Measurements from ENCODE around the gene ARL10.

Gene ARL10

GRCh38 chr5:176386491-176386890 lies 21.2 kb downstream of the ARL10 start:
- no peak for DNase-seq (ENCODE audit: low spot score)
- ChIA-PET POLR2A (ENCODE audit: low non-redundant PET) (interaction anchor here (0.6 kb wide), 1 partner anchor 151 kb away, joined by 4 read pairs; the partner anchor contains the start of gene RNF44), CTCF (no interaction called here)
- H3K27ac ChIP-seq, result no peak overlapping the region
- no peak for TF ChIP-seq CTCF (conservative IDR thresholded peaks at IDR 0.05; ENCODE audit: low read depth)

- ChIA-PET POLR2A (ENCODE audit: low non-redundant PET) (no interaction called here), CTCF (interaction anchor here (0.5 kb wide), 1 partner anchor 599 kb away, joined by 4 read pairs; no protein-coding TSS in a partner anchor)
- no peak for TF ChIP-seq CTCF (conservative IDR thresholded peaks at IDR 0.05; ENCODE audit: low read depth)
- H3K27ac ChIP-seq, result peak overlapping the region; percentile 99; the same call in 1 of the 2 replicates
- DNase-seq (ENCODE audit: low spot score), result no peak
These were observed 22.2 kb downstream of the ARL10 start for GRCh38 chr5:176387384-176387925.

GRCh38 chr5:176388003-176388443 lies 22.7 kb downstream of the ARL10 start:
- ChIA-PET POLR2A (ENCODE audit: low non-redundant PET) (interaction anchor here (1.8 kb wide), 1 partner anchor 18 kb away, joined by 4 read pairs; no protein-coding TSS in a partner anchor), CTCF (interaction anchor here (0.6 to 0.7 kb wide), 3 partner anchors 22 to 923 kb away, joined by 3 read pairs; no protein-coding TSS in a partner anchor)

GRCh38 chr5:176388444-176389134 lies 23.3 kb downstream of the ARL10 start, which contains the start of the genes HIGD2A and NOP16:
HIGD2A (plus strand) TSS chr5:176388751; CDS start chr5:176388820, 69 bp downstream.
NOP16 (minus strand) TSS chr5:176388598; CDS start chr5:176388539, 59 bp downstream.
- CTCF ChIA-PET, result interaction anchor here (0.6 to 1.1 kb wide), 5 partner anchors 22 to 924 kb away, joined by 3 read pairs; partner anchors contain the start of gene CLTB
- POLR2A ChIA-PET (ENCODE audit: low non-redundant PET), result interaction anchor here (1.8 kb wide), 1 partner anchor 18 kb away, joined by 4 read pairs; no protein-coding TSS in a partner anchor
- TF ChIP-seq CTCF (conservative IDR thresholded peaks at IDR 0.05; ENCODE audit: low read depth), result no peak
- peak; percentile 99 for DNase-seq (ENCODE audit: low spot score)
- peak within 1 kb of the TSS; percentile 99 for H3K27ac ChIP-seq

More at GRCh38 chr5:176388003-176388443, 22.7 kb downstream of the ARL10 start:
- peak overlapping the region; percentile 99 for H3K27ac ChIP-seq
- peak; percentile 50 for DNase-seq (ENCODE audit: low spot score)
- TF ChIP-seq CTCF (conservative IDR thresholded peaks at IDR 0.05; ENCODE audit: low read depth), result no peak

GRCh38 chr5:176389135-176390123 lies 24.1 kb downstream of the ARL10 start:
- POLR2A ChIA-PET (ENCODE audit: low non-redundant PET), result interaction anchor here (0.6 to 1.8 kb wide), 3 partner anchors 11 to 100 kb away, joined by 3 to 7 read pairs (median 4); no protein-coding TSS in a partner anchor
- TF ChIP-seq CTCF (conservative IDR thresholded peaks at IDR 0.05; ENCODE audit: low read depth), result no peak
- CTCF ChIA-PET, result interaction anchor here (0.7 to 1.1 kb wide), 3 partner anchors 21 to 58 kb away, joined by 3 read pairs; partner anchors contain the start of gene CLTB
- peak overlapping the region; percentile 99 for H3K27ac ChIP-seq
- no peak for DNase-seq (ENCODE audit: low spot score)
